ENCODE results near the gene ANKRD11. TPM values are rescaled to one million over a fixed set of nuclear protein-coding genes. Genes with fewer than 3 reads are reported as not detected.

ANKRD11 gene
- total RNA-seq, 1 experiment from 2014 or later: 242 TPM

- no peak for DNase-seq
- BruUV-seq (replicated peaks): no TSS peak
- no peak overlapping the region for H3K27ac Mint-ChIP-seq (ENCODE audit: unreplicated experiment)
- H3K4me3 Mint-ChIP-seq (ENCODE audit: low read depth, unreplicated experiment): no peak overlapping the region
- peaks cover 5% of the 10 kb centered on the region for H3K9me3 Mint-ChIP-seq (ENCODE audit: low read depth, unreplicated experiment)
- H3K27me3 Mint-ChIP-seq (ENCODE audit: unreplicated experiment): no peaks in the 10 kb centered on the region
- peaks cover 10% of the 10 kb centered on the region for H3K4me1 Mint-ChIP-seq (ENCODE audit: low read depth, unreplicated experiment)
- TF ChIP-seq CTCF (IDR thresholded peaks at IDR 0.05; ENCODE audit: unreplicated experiment): no peak
- intact Hi-C loops (cut with micrococcal nuclease; ENCODE audit: unreplicated experiment): no loop called here
- CTCF ChIA-PET: no interaction called here
- H3K36me3 Mint-ChIP-seq (ENCODE audit: insufficient read depth, unreplicated experiment): peaks cover 55% of the 10 kb centered on the region
Measured at GRCh38 chr16:89221604-89222003, 268.8 kb downstream of the ANKRD11 start.

GRCh38 chr16:89219365-89219764 is 271.0 kb downstream of the ANKRD11 start:
- no peak for TF ChIP-seq CTCF (IDR thresholded peaks at IDR 0.05; ENCODE audit: unreplicated experiment)
- H3K4me3 Mint-ChIP-seq (ENCODE audit: low read depth, unreplicated experiment): peak overlapping the region; percentile 22
- H3K4me1 Mint-ChIP-seq (ENCODE audit: low read depth, unreplicated experiment): peaks cover 17% of the 10 kb centered on the region
- CTCF ChIA-PET: no interaction called here
- peaks cover 41% of the 10 kb centered on the region for H3K36me3 Mint-ChIP-seq (ENCODE audit: insufficient read depth, unreplicated experiment)
- intact Hi-C loops (cut with micrococcal nuclease; ENCODE audit: unreplicated experiment): loop anchor here (5.0 kb wide), 2 partner anchors 402 to 482 kb away; no protein-coding TSS in a partner anchor
- no peak for DNase-seq
- no peaks in the 10 kb centered on the region for H3K9me3 Mint-ChIP-seq (ENCODE audit: low read depth, unreplicated experiment)
- BruUV-seq (replicated peaks): no TSS peak
- H3K27me3 Mint-ChIP-seq (ENCODE audit: unreplicated experiment): no peaks in the 10 kb centered on the region
- no peak overlapping the region for H3K27ac Mint-ChIP-seq (ENCODE audit: unreplicated experiment)

Other genes starting within 250 kb of the ANKRD11 start
- gene SPG7, start 17.8 kb upstream of the ANKRD11 start, total RNA-seq (2022): 174 and 186 TPM in 2 replicates
- gene RPL13, start 70.1 kb upstream of the ANKRD11 start, total RNA-seq (2022): 1,719 and 1,779 TPM in 2 replicates
- 31.3 and 48.2 TPM in 2 replicates for gene CPNE7, start 85.2 kb upstream of the ANKRD11 start, total RNA-seq (2022)
- not detected in 2 replicates for gene DPEP1, start 123.1 kb upstream of the ANKRD11 start, total RNA-seq (2022)
- gene CHMP1A, start 167.1 kb upstream of the ANKRD11 start, total RNA-seq (2022): 132 and 135 TPM in 2 replicates
- 23.5 and 27.3 TPM in 2 replicates for gene SPATA33, start 167.3 kb upstream of the ANKRD11 start, total RNA-seq (2022)
- 102 and 106 TPM in 2 replicates for gene CDK10, start 196.1 kb upstream of the ANKRD11 start, total RNA-seq (2022)
- 20.7 and 23.6 TPM in 2 replicates for gene SPATA2L, start 211.1 kb upstream of the ANKRD11 start, total RNA-seq (2022)
- 26.7 and 28.2 TPM in 2 replicates for gene VPS9D1, start 230.3 kb upstream of the ANKRD11 start, total RNA-seq (2022)
- gene ZNF276, start 231.0 kb upstream of the ANKRD11 start, total RNA-seq (2022): 30.6 and 37.2 TPM in 2 replicates

All from Calu3 (cell line).